ENCODE results near the gene RRAS.

The RRAS gene

DNA sequence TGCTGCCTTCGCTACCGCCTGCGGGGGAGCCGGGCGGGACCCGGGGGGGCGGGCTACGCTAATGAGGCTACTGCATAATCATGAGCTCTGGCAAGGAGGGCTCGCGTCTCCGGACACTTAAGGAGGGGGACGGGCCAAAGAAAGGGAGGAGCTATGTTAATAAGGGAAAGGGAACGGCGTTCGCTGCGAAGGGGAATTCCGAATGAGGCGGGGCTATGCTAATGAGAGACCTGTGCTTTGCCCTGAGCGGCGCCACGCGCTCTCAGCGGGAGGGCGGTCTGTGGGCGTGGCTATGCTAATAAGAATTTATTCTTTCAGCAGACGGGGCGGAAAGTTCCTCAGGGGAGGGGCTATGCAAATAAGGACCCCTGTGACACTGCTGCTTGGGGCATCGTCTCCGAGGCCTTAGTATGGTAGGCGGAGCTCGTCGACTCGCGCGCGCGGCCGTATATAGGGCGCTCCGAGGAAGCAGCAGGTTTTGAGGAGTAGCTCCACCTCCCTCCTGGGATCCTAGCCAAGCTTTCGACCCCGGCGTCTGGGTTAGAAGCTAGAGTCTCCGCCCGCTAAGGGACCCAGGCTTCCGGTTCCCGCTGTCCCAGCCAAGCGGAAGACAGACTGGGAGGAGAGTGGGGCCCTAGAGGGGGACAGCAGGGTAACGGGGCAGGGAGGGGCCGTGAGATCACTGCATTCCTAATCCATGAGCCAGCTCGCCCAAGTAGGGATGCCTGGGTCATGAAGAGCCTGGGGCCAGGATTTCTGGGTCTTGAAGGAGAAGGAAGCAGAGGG, at the start of gene RRAS:
Gene RRAS, minus strand, starts transcription at position 31 of the 786 bp plus-strand sequence. CDS start 45 bp downstream, outside the sequence.
- DNase-seq (ENCODE audit: low spot score), result peak; percentile 100

DNA sequence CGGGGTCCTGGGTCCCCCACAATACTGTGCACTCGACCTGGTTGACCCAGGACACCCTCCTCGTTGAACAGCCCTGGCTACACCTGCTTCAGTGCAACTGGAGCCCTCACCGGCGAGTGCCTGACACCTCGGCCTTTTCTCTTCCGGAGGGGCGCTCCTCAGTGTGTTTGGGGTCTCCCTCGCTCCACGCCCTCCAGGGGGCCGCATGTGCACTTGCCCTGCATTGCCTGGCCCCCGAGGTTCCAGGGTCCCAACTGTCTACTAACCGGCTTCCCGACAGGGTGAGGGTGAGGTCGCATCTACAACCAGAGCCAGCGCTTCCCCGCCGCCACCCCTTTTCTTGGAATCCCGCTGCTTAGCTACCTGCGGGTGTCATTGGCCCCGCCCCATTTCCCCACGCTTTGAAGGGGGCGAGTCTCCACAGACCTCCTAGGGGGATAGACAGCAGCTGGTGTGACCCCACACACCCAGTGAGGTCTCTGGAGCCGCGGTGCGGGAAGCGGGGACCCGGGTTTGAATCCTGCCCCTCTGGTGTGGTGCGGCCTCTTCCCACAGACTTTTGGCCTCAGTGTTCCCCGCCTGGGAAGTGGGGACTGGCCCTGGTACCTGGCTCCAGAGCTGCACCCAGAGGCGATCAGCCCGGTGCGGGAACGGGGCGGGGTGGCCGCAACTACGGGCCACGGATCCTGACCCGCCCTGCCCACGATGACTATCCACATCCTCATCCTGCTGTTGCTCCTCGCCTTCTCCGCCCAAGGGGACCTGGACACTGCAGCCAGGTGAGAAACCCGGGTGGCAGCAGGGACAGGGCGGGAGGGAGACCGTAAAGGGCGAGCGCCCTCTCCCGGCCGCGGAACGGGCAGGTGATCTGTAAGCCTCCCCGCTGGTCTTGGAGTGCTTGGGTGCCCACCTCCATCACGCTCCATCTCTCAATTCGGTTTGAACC, 49.5 kb upstream of the RRAS start, which contains the start of gene ADM5:
Gene ADM5, plus strand, starts transcription at position 462 of the 946 bp plus-strand sequence. Its CDS starts 244 bp downstream, at position 706.
- no peak for DNase-seq (ENCODE audit: low spot score)

DNA sequence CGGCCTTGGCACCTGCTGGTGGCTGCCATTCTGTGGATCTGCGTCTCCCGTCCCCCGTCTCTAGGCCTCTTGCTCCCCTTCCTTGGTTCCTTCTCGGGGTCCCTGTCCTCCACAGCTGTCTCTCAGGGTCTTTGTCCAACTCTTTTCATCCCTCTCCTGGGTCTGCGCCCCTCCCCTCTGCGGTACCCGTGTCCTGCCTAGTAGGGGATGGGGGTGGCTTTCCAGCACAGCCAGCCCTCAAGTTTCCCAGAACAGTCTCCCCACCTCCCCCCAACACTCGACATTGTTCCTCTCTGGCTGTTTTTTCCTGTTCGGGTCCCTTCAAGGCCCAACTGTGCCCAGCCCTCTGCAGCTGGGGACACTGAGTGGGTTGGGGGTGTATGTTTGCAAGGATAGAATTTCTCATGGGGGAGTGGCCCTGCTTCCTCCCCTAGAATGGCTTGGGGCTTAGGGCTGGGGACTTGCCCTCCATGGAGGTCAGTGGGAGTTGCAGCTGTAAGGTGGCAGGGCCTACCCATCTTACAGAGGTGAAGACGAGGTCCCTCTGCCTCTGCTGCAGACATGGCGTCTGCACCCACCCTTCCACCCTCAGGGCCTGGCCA, 48.7 kb upstream of the RRAS start:
- no peak for DNase-seq (ENCODE audit: low spot score)

DNA sequence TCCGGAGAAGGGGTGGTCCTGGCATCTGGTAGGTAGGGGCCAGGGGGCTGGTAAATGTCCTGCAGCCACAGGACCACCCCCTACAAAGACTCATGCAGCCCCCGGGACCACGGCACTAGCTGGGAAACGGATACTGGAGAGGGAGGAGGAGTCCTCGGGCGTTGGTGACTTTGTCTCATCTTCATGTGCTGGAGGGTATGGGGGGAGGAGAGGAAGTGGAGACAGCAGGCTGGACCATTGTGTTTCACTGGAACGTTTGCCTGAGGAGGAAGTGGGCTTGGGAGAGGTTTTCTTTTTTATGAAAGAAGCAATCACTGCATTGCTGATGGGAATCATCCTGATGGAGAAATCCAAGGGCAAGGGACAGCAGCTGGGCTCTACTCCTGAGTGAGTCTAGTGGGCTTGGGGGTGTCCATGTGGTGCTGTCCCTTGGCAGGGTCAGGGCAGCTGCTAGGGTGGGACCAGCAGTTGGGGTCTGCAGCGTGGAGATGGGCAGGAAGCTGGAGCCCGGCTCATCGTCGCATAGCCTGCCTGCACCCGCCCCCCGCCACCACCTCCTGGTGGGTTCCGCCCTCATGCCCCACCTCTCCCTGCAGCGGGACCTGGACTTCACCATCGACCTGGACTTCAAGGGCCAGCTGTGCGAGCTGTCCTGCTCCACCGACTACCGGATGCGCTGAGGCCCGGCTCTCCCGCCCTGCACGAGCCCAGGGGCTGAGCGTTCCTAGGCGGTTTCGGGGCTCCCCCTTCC, 47.8 kb upstream of the RRAS start:
- no peak for DNase-seq (ENCODE audit: low spot score)

DNA sequence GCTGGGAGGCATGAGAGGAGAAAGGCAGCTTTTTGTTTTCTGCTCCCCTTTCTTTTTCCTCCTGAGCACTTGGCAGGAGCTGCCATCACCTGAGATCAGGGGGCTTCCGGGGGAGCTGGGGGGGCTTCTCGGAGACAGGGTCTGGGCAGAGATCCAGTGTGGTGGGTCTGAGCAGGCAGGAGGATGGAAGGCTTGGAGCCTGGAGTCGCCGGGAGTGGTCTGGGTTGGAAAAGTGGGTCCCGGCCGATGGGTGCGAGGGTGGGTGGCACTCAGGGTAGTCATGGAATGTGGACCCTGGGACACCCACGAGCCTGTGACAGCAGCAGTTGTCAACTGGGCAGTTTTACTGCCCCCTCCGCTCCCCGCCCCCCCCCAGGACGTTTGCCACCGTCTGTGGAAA, 47.2 kb upstream of the RRAS start:
- no peak for DNase-seq (ENCODE audit: low spot score)

DNA sequence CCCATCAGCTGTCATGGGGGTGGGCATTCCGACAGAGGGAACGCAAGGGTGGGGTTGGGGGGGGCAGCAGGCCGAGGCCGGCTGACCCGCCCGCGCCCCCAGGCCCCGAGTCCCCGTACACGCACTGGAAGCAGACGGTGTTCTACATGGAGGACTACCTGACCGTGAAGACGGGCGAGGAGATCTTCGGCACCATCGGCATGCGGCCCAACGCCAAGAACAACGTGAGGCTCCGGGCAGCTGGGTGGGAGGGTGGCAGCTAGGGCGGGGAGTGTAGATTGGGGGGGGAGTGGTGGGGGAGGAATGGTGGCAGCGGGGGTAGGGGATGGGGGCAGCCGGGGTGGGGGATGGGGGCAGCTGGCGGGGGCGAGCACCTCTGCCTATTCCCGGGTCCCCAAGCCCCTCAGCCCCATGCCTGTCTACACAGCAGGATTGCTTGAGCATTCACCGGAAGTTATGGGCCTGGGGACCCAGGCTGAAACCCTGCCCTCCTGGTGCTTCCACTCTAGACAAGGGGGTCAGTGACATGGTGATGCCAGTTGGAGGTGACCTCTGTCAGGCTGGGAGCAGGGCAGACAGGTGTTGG, 46.7 kb upstream of the RRAS start:
- no peak for DNase-seq (ENCODE audit: low spot score)

DNA sequence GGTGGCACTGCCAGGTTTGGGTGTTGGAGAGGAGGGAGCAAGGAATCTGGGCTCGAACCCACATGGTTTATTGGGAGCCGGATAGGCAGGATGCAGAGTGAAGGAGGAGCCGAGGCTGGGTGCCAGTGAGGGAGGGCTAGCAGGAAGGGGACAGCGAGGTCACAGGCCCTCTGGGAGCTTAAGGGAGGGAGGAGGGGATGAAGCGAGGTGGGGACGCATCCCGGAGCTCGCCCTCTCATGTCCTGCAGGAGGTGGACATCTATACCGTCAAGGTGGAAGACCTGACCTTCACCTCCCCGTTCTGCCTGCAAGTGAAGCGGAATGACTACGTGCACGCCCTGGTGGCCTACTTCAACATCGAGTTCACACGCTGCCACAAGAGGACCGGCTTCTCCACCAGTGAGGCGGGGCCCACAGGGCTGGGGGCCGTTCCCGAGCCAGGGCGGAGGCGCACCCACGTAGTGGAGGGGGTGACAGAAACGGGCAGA, 45.9 kb upstream of the RRAS start:
- no peak for DNase-seq (ENCODE audit: low spot score)

DNA sequence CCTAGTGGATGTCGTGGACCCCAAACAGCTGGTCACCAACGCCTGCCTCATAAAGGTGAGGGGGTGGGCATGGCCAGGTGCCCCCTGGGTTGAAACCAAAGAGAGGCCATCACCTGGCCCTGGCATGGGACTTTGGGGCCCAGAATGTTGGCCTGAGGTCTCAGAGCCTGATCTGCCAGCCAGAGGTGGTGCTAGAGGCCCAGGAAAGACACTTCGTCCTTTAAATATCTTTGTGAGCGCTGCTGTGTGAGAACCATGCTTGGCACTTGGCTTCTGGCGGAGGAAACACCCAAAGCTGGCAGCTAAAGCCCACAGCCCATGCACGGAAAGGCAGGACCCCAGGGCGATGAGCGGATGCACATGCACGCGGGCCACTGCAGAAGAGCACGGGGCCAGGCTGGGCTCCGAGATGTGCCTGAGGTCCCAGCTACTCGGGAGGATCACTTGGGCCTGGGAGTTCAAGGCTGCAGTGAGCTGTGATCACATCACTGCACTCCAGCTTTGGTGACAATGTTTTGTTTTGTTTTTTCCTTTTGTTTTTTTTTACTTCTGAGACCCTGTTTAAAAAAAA, 45.1 kb upstream of the RRAS start:
- no peak for DNase-seq (ENCODE audit: low spot score)

DNA sequence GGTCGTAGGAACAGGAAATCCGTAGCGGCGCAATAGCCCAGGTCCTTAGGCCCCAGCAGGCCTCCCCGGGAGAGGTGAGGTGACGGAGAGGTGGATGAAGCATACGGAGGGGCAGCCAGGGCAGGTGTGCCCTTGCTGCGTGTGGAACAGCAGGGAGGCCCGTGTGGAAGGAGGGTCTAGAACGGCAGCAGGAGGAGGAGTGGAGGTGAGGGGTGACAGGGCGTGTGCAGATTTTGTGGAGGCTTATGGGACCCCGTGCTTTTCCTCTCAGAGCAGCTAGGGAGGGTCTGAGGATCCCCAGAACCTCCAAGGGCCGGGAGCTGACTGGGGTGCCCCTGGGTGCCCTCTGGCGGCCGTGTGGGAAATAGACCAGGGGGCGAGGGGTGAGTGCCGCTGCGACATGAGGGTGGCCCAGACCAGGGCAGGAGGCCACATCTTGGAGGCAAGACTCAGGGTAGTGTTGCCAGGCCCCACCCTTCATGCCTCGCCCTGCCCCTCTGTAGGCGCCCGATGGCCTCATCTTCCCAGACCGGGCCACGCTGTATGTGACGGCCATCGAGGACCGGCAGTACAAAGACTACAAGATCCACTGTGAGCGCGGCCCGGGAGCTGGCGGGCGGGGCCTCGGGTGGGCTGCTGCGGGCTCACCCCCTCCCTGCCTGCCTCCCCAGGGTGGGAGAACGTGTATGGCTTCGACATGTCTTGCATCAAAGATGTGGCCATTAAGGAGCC, 44.5 kb upstream of the RRAS start:
- DNase-seq (ENCODE audit: low spot score), result peak; percentile 41

DNA sequence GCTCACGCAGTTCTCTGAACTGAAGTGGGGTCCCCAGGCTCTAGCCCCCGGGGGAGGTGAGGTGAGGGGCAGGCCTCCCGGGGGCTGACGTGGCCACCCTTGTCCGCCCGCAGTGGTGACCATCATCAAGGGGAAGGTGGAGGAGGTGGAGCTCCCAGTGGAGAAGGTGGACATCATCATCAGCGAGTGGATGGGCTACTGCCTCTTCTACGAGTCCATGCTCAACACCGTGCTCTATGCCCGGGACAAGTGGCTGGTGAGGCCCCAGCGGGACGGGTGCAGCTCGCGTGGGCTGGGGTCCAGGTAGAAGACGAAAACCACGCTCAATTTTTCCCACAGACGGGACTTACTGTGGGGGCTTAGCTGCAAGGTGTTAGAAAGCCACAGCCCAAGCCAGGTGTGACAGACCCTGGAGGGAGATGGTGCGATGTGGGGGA, 43.9 kb upstream of the RRAS start:
- DNase-seq (ENCODE audit: low spot score), result no peak

DNA sequence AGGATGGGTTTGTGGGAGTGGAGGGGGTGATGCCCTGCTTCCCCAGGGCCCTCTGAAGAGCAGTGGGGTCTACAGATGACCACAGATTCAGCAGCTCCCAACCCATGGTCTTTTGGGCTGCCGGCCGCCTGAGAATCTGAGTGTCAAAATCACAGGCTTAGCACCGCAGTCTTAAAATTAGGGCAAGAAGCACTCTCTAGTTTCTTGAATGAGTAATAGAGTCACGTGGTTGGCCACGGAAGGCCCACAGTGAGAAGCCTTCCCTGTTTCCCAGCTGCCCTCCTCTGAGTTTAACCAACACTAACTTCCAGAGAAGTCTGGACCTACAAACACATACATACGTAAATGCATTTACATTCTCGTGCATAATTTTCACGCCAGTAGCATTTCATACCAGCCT, 42.3 kb upstream of the RRAS start:
- DNase-seq (ENCODE audit: low spot score), result no peak

DNA sequence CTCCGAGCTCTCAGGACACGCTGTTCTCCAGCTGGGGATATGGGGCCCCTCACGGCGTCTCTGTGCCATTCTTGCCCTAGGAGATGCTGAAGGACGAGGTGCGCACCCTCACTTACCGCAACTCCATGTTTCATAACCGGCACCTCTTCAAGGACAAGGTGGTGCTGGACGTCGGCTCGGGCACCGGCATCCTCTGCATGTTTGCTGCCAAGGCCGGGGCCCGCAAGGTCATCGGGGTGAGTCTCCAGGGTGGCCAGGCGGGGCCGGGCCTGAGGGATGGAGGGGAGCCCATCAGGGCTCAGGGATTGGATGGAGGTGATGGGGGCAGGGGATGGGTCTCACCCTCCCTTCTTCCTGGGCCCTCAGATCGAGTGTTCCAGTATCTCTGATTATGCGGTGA, 41.9 kb upstream of the RRAS start:
- no peak for DNase-seq (ENCODE audit: low spot score)

DNA sequence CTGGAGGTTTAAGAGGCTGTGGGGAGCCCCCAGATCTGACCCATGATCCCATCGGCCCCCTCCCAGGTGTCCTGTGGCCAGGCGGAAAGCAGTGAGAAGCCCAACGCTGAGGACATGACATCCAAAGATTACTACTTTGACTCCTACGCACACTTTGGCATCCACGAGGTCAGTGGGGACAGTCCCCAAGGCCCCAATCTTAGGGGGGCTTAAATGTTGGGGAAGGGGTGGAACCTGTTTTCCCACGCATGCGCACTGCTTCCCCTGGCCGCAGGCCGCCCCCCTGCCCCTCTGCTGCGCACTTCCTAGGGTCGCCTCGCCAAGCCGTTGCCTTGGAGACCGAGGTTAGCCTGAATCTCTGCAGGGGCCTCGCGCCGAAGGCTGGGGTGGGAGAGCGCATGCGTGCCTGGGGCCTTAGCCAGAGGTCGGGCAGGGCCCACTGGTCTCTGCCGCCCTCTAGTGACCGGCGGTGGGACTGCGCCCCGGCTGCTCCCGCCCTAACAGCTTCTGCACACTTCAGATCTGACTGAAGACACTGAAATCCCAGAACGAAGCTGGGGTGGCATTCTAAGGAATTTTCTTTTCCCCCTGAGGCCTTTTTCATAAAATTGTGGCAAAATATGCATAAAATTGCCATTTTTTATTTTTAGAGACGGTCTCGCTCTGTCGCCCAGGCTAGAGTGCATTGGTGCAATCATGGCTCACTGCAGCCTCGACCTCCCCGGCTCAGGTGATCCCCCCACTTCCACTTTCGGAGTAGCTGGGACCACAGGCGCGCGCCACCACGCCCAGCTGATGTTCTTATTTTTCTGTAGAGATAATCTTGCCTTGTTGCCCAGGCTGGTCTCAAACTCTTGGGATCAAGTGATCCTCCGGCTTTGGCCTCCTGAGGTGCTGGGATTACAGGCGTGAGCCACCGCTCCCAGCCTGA, 40.7 kb upstream of the RRAS start:
- DNase-seq (ENCODE audit: low spot score), result peak; percentile 90

DNA sequence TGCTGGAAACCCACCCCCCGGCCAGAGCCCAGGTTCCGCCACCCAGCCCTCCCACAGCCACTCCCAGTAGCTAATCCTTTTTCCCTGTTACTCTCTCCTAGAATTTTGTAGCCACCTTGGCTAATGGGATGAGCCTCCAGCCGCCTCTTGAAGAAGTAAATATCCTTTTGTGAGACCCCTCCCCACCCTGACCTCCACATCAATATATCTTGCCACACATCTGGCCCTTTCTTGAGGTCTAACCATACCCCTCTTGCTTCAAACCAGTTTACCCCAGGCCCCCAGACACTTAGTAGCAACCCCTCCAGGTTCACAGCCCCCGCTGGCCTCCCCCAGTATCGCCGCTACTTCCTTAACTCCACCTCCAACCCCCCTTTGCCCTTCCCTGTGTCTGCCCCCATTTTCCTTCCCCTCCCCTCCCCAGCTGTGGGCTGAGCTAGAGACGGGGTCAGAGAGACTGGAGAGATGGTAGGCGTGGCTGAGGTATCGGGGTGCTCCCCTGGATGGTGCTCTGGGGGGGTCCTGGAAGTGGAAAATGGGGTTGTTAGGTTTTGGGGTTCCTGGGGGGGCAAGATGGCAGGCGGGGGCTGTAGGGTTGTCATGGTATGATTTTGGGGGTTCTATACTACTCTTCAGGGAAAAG, 39.9 kb upstream of the RRAS start:
- no peak for DNase-seq (ENCODE audit: low spot score)

DNA sequence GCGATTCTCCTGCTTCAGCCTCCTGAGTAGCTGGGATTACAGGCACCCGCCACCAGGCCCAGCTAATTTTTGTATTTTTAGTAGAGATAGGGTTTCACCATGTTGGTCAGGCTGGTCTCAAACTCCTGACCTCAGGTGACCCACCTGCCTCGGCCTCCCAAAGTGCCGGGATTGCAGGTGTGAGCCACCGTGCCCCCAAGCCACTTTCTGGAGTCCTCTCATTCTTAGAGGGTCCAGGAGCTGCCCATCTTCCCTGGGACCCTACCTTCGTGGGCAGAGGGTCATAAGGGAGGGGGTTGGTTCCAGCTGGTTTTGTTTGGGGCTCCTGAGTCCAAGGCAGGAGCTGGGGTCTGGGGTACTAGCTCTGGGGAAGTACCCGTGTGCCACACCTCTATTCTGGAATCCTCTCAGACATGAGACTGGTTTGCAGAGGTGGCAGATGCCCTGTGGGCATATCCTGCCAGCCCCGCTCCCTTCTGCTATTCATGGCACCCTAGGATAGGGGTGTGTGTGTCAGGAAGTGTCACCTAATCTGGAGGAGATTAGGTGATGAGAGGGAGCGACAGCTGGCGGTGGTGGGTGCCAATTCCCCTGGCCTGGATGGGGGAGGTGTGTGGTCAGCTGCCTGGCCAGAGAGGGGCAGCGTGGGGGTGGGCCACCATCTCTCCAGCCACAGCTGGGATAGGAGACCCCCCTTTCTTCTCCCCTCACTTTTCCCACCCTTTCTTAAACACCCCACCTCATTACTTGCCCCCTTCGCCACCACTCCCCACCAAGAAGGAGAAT, 39.2 kb upstream of the RRAS start:
- DNase-seq (ENCODE audit: low spot score), result no peak

DNA sequence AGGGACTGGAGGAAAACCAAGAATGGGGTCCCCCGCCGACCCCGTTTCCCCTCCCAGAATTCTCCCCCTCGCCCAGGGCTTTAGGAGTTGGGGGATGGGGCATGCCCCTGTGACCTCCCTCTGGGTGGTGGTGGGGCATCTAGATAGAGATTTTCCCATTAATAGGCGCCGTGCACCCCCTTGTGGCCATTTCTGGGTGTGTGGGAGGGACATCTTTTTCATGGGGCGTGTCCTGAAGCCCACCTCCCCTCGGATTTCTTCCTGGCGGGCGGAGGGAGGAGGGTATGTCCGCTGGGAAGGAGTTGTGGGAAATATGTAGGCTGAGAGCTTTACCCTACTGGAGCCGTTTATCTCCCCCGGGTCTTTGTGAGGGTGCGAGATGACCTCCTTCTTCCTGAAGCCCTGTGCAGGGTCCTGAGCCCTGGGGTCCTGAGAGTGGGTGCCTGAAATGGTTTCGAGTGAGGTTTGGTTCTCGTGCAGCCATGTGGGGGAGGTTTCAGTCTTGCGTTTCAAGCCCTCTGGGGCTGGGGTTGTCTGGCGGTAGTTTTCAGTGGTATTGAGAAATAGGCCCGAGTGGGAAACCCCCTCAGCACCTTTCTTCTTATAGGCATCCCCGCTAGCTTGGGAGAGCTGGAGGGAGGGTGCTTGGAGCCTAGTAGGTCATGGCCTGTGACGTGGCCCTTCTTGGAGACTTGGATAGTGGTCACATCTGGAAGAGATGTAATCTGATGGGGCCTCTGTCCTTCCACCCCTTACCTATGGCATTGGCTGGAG, 38.1 kb upstream of the RRAS start:
- peak; percentile 80 for DNase-seq (ENCODE audit: low spot score)

Data from hematopoietic multipotent progenitor cell treated with erythropoietin and hydrocortisone succinate and interleukin-3 and kit ligand, for 15 days (in vitro differentiated cells).